GM23338 (cell line): ENCODE data around the gene DPH5. TPM values are rescaled to one million over a fixed set of nuclear protein-coding genes. Genes with fewer than 3 reads are reported as not detected.
A peak's percentile ranks its signal among the peaks of the same experiment; 100 is the strongest.

Source experiments
- ATAC-seq: fragments of 200-7000 bp; cut with Tn5 transposase; 3 replicates; pipeline ENCODE4 v1.9.1; 2020
- DNase-seq: peaks from one replicate; pipeline ENCODE4 v3.0.0-alpha.2; 2015; ENCODE audit warnings: low spot score
- H2AFZ ChIP-seq: fragments of 200-600 bp; sonication (generic); 2 replicates; pipeline ENCODE4 v1.8.0; 2016; ENCODE audit warnings: antibody characterized with exemption, mild to moderate bottlenecking, moderate library complexity
- H3F3A ChIP-seq: fragments of 200-600 bp; sonication (generic); replicated peaks from 2 replicates; pipeline ENCODE4 v1.8.0; 2017; ENCODE audit warnings: antibody characterized with exemption, mixed run types, low read depth
- H3K27ac ChIP-seq: fragments of 200-600 bp; sonication (generic); 2 replicates; pipeline ENCODE4 v1.6.1; 2016; ENCODE audit warnings: low read depth
- H3K27me3 ChIP-seq: fragments of 200-600 bp; sonication (generic); 2 replicates; pipeline ENCODE4 v1.8.0; 2016; ENCODE audit warnings: mild to moderate bottlenecking, mixed run types, moderate library complexity; ENCODE audit not compliant: insufficient read depth
- H3K36me3 ChIP-seq: fragments of 200-600 bp; sonication (generic); 2 replicates; pipeline ENCODE4 v1.8.0; 2016; ENCODE audit warnings: mild to moderate bottlenecking; ENCODE audit not compliant: insufficient read depth
- H3K4me1 ChIP-seq: fragments of 200-600 bp; sonication (generic); 2 replicates; pipeline ENCODE4 v1.8.0; 2016; ENCODE audit warnings: mild to moderate bottlenecking, moderate library complexity; ENCODE audit not compliant: insufficient read depth
- H3K4me2 ChIP-seq: fragments of 200-600 bp; sonication (generic); 2 replicates; pipeline ENCODE4 v1.7.1; 2017; ENCODE audit warnings: mixed run types
- H3K4me3 ChIP-seq: fragments of 200-600 bp; sonication (generic); 2 replicates; pipeline ENCODE4 v1.6.1; 2016; ENCODE audit warnings: mixed run types
- H3K79me2 ChIP-seq: fragments of 200-600 bp; sonication (generic); replicated peaks from 2 replicates; pipeline ENCODE4 v1.8.0; 2017; ENCODE audit warnings: mild to moderate bottlenecking; ENCODE audit not compliant: insufficient read depth
- H3K9me2 ChIP-seq: fragments of 200-600 bp; sonication (generic); 2 replicates; pipeline ENCODE4 v1.8.0; 2017; ENCODE audit not compliant: insufficient read depth
- H4K20me1 ChIP-seq: fragments of 200-600 bp; sonication (generic); replicated peaks from 2 replicates; pipeline ENCODE4 v1.8.0; 2017; ENCODE audit warnings: mild to moderate bottlenecking; ENCODE audit not compliant: insufficient read depth
- H3K27ac Mint-ChIP-seq: 2 replicates; pipeline ENCODE4 v1.8.0; 2020; ENCODE audit warnings: inconsistent platforms, mild to moderate bottlenecking, moderate library complexity, mixed read lengths
- H3K27me3 Mint-ChIP-seq: 3 replicates; pipeline ENCODE4 v1.8.0; 2022; ENCODE audit warnings: low read depth, mild to moderate bottlenecking, moderate library complexity, mixed read lengths, inconsistent platforms; ENCODE audit not compliant: insufficient read depth, poor library complexity
- H3K36me3 Mint-ChIP-seq: 3 replicates; pipeline ENCODE4 v1.8.0; 2021; ENCODE audit warnings: low read depth, mild to moderate bottlenecking, inconsistent platforms, moderate library complexity, mixed read lengths
- H3K4me1 Mint-ChIP-seq: 3 replicates; pipeline ENCODE4 v1.8.0; 2020; ENCODE audit warnings: mild to moderate bottlenecking, inconsistent platforms, mixed read lengths
- H3K4me3 Mint-ChIP-seq: 3 replicates; pipeline ENCODE4 v1.8.0; 2021; ENCODE audit warnings: moderate library complexity, mild to moderate bottlenecking, inconsistent platforms, mixed read lengths
- H3K9me3 Mint-ChIP-seq: 3 replicates; pipeline ENCODE4 v1.8.0; 2020; ENCODE audit warnings: moderate library complexity, mild to moderate bottlenecking, inconsistent platforms, mixed read lengths
- CREB1 ChIP-seq: fragments of 250-450 bp; sonication (Bioruptor Pico); IDR thresholded peaks from 2 replicates; pipeline ENCODE4 v1.5.0; 2020; ENCODE audit warnings: low read depth, mild to moderate bottlenecking, moderate library complexity
- JUNB ChIP-seq: IDR thresholded peaks from one replicate; pipeline ENCODE4 v1.6.1; 2016; ENCODE audit warnings: antibody characterized with exemption; ENCODE audit not compliant: unreplicated experiment
- POLR2AphosphoS5 ChIP-seq: IDR thresholded peaks from 2 replicates; pipeline ENCODE4 v1.6.1; 2016; ENCODE audit warnings: antibody characterized with exemption, low read depth
- STAT1 ChIP-seq: IDR thresholded peaks from one replicate; pipeline ENCODE4 v1.6.1; 2016; ENCODE audit warnings: antibody characterized with exemption; ENCODE audit not compliant: unreplicated experiment
- ZNF114 ChIP-seq: fragments of 250-450 bp; sonication (Bioruptor Pico); IDR thresholded peaks from 2 replicates; pipeline ENCODE4 v1.5.0; 2020; ENCODE audit warnings: mild to moderate bottlenecking, moderate library complexity
- polyA plus RNA-seq: library from polyadenylated mRNA; unstranded; fragments of >200 nt; fragmentation: Nextera tagmentation; extraction: Ambion mirVana; gene quantifications from 2 replicates; pipeline ENCODE4 v1.2.1, GENCODE V29; 2016
- total RNA-seq: library from RNA; depleted of rRNA; stranded (reverse); fragments of >200 nt; shearing (Covaris generic); gene quantifications from 2 replicates; pipeline ENCODE4 v1.2.3, GENCODE V29; 2014
- TF ChIP-seq, protein P1 (sequence below): fragments of 250-450 bp; sonication (Bioruptor Pico); IDR thresholded peaks from 2 replicates; pipeline ENCODE4 v1.5.0; 2020; ENCODE audit warnings: mild to moderate bottlenecking, moderate library complexity
- TF ChIP-seq, protein P2 (sequence below), 2 experiments: fragments of 200-600 bp in 1 of 2; sonication (generic) in 1 of 2; conservative IDR thresholded peaks; 2 replicates each; pipeline versions ENCODE4 v1.5.1 to v1.6.1; 2016 to 2017; ENCODE audit warnings: antibody characterized with exemption in 2 of 2, low read depth in 2 of 2, mild to moderate bottlenecking in 2 of 2, moderate library complexity in 1 of 2
- TF ChIP-seq, protein P3 (sequence below): IDR thresholded peaks from 2 replicates; pipeline ENCODE4 v1.6.1; 2016; ENCODE audit warnings: antibody characterized with exemption

Gene DPH5
- total and polyA plus RNA-seq, 2 experiments from 2014 or later = 50.6 to 53.5 TPM

DNA sequence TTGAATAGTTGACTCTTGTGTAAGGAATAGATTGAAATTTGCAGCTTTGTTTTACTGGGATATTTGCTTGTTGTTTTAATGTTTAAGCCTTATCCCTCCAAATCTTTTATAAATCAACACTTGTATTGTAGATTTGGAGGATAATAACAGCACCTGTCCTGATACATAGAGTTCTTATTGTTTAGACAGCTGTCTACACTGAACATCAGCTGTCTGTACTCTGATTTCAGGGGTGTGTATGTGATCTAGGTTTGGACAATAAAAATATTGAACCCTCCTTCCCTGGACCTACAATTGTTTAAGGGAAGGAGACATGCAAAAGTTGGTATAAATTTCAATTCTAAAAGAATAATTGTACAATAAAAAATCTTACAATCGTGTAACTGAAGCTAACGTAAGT, 48.3 kb upstream of the DPH5 start:
- Mint-ChIP-seq H3K27me3 (no peaks in the 10 kb centered on the region), H3K27ac (no peak overlapping the region), H3K36me3 (no peaks in the 10 kb centered on the region), H3K4me3 (no peak overlapping the region), H3K4me1 (peaks cover 10% of the 10 kb centered on the region; the same call in 2 of the 3 replicates), H3K9me3 (no peaks in the 10 kb centered on the region)
- H3K4me2 ChIP-seq = no peak overlapping the region
- H3K79me2 ChIP-seq = no peaks in the 10 kb centered on the region
- no peak overlapping the region for H3K4me3 ChIP-seq
- H3K9me2 ChIP-seq = no peaks in the 10 kb centered on the region
- no peaks in the 10 kb centered on the region for H3K27me3 ChIP-seq
- no peaks in the 10 kb centered on the region for H3F3A ChIP-seq
- no peaks in the 10 kb centered on the region; the same call in 1 of the 2 replicates for H3K4me1 ChIP-seq
- no peak overlapping the region for H3K27ac ChIP-seq
- no peak overlapping the region for H2AFZ ChIP-seq
- no peaks in the 10 kb centered on the region for H3K36me3 ChIP-seq
- ATAC-seq (no peak), DNase-seq (no peak)
- no peak for TF ChIP-seq STAT1
- no peaks in the 10 kb centered on the region for H4K20me1 ChIP-seq

DNA sequence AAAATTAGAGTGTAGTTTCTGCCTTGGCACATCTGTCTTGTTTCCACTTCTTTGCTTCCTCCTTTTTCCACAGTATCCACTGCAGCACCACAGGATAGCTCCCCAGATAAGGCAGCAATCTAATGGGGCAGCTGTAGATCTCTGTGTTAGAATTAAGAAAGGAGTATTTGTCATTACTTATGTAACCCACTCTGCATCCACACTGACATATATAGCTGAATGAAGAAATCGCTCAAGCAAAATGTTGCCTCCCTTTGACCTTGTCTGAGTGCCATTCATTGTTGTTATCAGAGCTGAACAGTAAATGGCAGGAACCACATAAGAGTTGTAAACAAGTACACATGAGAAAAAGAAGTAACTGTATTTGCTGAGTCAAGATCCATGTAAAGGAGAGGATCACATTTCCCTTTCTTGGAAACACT, 45.9 kb upstream of the DPH5 start:
- H3K4me3 Mint-ChIP-seq = no peak overlapping the region
- no peak for ATAC-seq

DNA sequence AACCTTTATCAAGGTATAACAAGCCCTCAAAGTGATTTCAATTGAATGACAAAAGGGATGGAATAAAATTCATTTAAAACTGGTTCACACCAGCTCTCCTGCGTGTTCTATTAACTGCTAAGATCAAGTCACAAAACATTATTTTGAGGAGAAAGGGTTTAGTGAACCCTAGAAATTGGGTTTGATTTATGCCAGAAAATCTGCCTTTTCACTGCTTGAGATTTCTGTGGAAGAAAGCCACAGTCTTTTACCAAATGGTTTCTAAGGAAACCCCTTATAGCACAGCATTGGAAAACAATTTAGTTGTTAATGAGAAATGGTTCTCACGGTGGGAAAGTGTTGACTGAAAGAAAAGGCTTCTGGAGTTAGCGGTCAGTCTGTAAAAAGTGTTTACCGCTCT, 43.6 kb upstream of the DPH5 start:
- H3K4me3 Mint-ChIP-seq = peak overlapping the region; percentile 21; the same call in 2 of the 3 replicates
- H3K9me3 Mint-ChIP-seq = no peaks in the 10 kb centered on the region
- no peak overlapping the region for H3K4me2 ChIP-seq
- no peaks in the 10 kb centered on the region for H4K20me1 ChIP-seq
- H2AFZ ChIP-seq = no peak overlapping the region
- H3K27ac ChIP-seq = no peak overlapping the region
- peak overlapping the region; percentile 86 for H3K27ac Mint-ChIP-seq
- no peaks in the 10 kb centered on the region for H3K27me3 ChIP-seq
- no peak; the same call in 2 of the 3 replicates for ATAC-seq
- H3K4me1 ChIP-seq = no peaks in the 10 kb centered on the region; the same call in 1 of the 2 replicates
- no peaks in the 10 kb centered on the region for H3K36me3 Mint-ChIP-seq
- H3K36me3 ChIP-seq = no peaks in the 10 kb centered on the region
- peaks cover 10% of the 10 kb centered on the region; the same call in 2 of the 3 replicates for H3K4me1 Mint-ChIP-seq
- no peak overlapping the region for H3K4me3 ChIP-seq
- no peaks in the 10 kb centered on the region for H3K27me3 Mint-ChIP-seq
- peak; percentile 40 for DNase-seq
- H3F3A ChIP-seq = no peaks in the 10 kb centered on the region
- no peaks in the 10 kb centered on the region for H3K79me2 ChIP-seq
- H3K9me2 ChIP-seq = no peaks in the 10 kb centered on the region
- TF ChIP-seq POLR2AphosphoS5 (no peak), JUNB (no peak), CREB1 (no peak)
- TF ChIP-seq, protein P1, sequence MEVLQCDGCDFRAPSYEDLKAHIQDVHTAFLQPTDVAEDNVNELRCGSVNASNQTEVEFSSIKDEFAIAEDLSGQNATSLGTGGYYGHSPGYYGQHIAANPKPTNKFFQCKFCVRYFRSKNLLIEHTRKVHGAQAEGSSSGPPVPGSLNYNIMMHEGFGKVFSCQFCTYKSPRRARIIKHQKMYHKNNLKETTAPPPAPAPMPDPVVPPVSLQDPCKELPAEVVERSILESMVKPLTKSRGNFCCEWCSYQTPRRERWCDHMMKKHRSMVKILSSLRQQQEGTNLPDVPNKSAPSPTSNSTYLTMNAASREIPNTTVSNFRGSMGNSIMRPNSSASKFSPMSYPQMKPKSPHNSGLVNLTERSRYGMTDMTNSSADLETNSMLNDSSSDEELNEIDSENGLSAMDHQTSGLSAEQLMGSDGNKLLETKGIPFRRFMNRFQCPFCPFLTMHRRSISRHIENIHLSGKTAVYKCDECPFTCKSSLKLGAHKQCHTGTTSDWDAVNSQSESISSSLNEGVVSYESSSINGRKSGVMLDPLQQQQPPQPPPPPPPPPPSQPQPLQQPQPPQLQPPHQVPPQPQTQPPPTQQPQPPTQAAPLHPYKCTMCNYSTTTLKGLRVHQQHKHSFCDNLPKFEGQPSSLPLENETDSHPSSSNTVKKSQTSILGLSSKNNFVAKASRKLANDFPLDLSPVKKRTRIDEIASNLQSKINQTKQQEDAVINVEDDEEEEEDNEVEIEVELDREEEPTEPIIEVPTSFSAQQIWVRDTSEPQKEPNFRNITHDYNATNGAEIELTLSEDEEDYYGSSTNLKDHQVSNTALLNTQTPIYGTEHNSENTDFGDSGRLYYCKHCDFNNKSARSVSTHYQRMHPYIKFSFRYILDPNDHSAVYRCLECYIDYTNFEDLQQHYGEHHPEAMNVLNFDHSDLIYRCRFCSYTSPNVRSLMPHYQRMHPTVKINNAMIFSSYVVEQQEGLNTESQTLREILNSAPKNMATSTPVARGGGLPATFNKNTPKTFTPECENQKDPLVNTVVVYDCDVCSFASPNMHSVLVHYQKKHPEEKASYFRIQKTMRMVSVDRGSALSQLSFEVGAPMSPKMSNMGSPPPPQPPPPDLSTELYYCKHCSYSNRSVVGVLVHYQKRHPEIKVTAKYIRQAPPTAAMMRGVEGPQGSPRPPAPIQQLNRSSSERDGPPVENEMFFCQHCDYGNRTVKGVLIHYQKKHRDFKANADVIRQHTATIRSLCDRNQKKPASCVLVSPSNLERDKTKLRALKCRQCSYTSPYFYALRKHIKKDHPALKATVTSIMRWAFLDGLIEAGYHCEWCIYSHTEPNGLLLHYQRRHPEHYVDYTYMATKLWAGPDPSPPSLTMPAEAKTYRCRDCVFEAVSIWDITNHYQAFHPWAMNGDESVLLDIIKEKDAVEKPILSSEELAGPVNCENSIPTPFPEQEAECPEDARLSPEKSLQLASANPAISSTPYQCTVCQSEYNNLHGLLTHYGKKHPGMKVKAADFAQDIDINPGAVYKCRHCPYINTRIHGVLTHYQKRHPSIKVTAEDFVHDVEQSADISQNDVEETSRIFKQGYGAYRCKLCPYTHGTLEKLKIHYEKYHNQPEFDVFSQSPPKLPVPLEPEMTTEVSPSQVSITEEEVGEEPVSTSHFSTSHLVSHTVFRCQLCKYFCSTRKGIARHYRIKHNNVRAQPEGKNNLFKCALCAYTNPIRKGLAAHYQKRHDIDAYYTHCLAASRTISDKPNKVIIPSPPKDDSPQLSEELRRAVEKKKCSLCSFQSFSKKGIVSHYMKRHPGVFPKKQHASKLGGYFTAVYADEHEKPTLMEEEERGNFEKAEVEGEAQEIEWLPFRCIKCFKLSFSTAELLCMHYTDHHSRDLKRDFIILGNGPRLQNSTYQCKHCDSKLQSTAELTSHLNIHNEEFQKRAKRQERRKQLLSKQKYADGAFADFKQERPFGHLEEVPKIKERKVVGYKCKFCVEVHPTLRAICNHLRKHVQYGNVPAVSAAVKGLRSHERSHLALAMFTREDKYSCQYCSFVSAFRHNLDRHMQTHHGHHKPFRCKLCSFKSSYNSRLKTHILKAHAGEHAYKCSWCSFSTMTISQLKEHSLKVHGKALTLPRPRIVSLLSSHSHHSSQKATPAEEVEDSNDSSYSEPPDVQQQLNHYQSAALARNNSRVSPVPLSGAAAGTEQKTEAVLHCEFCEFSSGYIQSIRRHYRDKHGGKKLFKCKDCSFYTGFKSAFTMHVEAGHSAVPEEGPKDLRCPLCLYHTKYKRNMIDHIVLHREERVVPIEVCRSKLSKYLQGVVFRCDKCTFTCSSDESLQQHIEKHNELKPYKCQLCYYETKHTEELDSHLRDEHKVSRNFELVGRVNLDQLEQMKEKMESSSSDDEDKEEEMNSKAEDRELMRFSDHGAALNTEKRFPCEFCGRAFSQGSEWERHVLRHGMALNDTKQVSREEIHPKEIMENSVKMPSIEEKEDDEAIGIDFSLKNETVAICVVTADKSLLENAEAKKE (CRISPR knock-in tag) = no peak
- TF ChIP-seq, protein P2, sequence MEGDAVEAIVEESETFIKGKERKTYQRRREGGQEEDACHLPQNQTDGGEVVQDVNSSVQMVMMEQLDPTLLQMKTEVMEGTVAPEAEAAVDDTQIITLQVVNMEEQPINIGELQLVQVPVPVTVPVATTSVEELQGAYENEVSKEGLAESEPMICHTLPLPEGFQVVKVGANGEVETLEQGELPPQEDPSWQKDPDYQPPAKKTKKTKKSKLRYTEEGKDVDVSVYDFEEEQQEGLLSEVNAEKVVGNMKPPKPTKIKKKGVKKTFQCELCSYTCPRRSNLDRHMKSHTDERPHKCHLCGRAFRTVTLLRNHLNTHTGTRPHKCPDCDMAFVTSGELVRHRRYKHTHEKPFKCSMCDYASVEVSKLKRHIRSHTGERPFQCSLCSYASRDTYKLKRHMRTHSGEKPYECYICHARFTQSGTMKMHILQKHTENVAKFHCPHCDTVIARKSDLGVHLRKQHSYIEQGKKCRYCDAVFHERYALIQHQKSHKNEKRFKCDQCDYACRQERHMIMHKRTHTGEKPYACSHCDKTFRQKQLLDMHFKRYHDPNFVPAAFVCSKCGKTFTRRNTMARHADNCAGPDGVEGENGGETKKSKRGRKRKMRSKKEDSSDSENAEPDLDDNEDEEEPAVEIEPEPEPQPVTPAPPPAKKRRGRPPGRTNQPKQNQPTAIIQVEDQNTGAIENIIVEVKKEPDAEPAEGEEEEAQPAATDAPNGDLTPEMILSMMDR (conservative IDR thresholded peaks at IDR 0.05; ENCODE audit: low read depth in 2 of 2) = no peak

More for the DNA sequence above, 45.9 kb upstream of the DPH5 start:
- no peak for DNase-seq
- Histone ChIP-seq H3K36me3 (no peaks in the 10 kb centered on the region), H3K27ac (no peak overlapping the region), H3K4me1 (no peaks in the 10 kb centered on the region; the same call in 1 of the 2 replicates), H3K9me2 (no peaks in the 10 kb centered on the region), H3K4me3 (no peak overlapping the region), H3K4me2 (no peak overlapping the region), H4K20me1 (no peaks in the 10 kb centered on the region), H2AFZ (no peak overlapping the region), H3F3A (no peaks in the 10 kb centered on the region), H3K27me3 (no peaks in the 10 kb centered on the region), H3K79me2 (no peaks in the 10 kb centered on the region)
- Mint-ChIP-seq H3K9me3 (no peaks in the 10 kb centered on the region), H3K27me3 (no peaks in the 10 kb centered on the region), H3K36me3 (no peaks in the 10 kb centered on the region), H3K27ac (no peak overlapping the region; the same call in 1 of the 2 replicates), H3K4me1 (peaks cover 10% of the 10 kb centered on the region; the same call in 2 of the 3 replicates)
- no peak for TF ChIP-seq CREB1
- no peak for TF ChIP-seq ZNF114 (CRISPR knock-in tag)
- TF ChIP-seq, protein P3, sequence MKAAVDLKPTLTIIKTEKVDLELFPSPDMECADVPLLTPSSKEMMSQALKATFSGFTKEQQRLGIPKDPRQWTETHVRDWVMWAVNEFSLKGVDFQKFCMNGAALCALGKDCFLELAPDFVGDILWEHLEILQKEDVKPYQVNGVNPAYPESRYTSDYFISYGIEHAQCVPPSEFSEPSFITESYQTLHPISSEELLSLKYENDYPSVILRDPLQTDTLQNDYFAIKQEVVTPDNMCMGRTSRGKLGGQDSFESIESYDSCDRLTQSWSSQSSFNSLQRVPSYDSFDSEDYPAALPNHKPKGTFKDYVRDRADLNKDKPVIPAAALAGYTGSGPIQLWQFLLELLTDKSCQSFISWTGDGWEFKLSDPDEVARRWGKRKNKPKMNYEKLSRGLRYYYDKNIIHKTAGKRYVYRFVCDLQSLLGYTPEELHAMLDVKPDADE = no peak
